HepG2 (cell line): Measurements from ENCODE around the gene NLGN2. TPM values are rescaled to one million over a fixed set of nuclear protein-coding genes. Genes with fewer than 3 reads are reported as not detected.

Source experiments
- ATAC-seq: fragments of 200-7000 bp; cut with Tn5 transposase; 3 replicates; pipeline ENCODE4 v1.9.1; 2020; ENCODE audit warnings: mild to moderate bottlenecking, moderate library complexity
- BruUV-seq: library from RNA; stranded (reverse); fragments of 400-500 nt; replicated peaks from 2 replicates; lab custom pipeline; 2021; lab: Mats Ljungman, UMichigan
- CTCF ChIA-PET: fragments of 300-600 bp; formaldehyde crosslinking; extraction: SDS; loops from one replicate; lab custom pipeline; 2021; ENCODE audit warnings: low total read pairs, inconsistent platforms, low intra/inter-chr PET ratio; lab: Yijun Ruan, JAX
- POLR2A ChIA-PET: fragments of 350-600 bp; sonication (Branson Sonifier 250); formaldehyde crosslinking; loops from one replicate; lab custom pipeline; 2020; ENCODE audit warnings: antibody characterized with exemption, inconsistent platforms; lab: Yijun Ruan, JAX
- DNase-seq: peaks from one replicate; pipeline ENCODE4 v3.0.0-alpha.2; 2015; ENCODE audit warnings: low spot score
- FAIRE-seq: peaks from 3 replicates; lab custom pipeline; 2011; peaks lifted over from hg19 to GRCh38; lab: Jason Lieb, UNC
- H2AFZ ChIP-seq: one replicate; pipeline ENCODE4 v1.6.1; 2011; ENCODE audit warnings: low read length, inconsistent platforms
- H3K27ac ChIP-seq: fragments of 300-600 bp; 3 replicates; pipeline ENCODE4 v1.8.0; 2011; ENCODE audit warnings: mixed run types, mild to moderate bottlenecking, mixed read lengths, low read length, inconsistent platforms; ENCODE audit not compliant: insufficient read depth; ENCODE audit errors: extremely low read length
- H3K27me3 ChIP-seq, 2 experiments: fragments of 200-600 bp in 1 of 2; 2 replicates in 1 of 2; 3 replicates in 1 of 2; pipeline versions ENCODE4 v1.6.0 to v1.8.0; 2011; ENCODE audit warnings: low read length in 2 of 2, mild to moderate bottlenecking in 2 of 2, moderate library complexity in 2 of 2, inconsistent platforms in 1 of 2; ENCODE audit not compliant: insufficient read depth in 2 of 2, control insufficient read depth in 1 of 2
- H3K36me3 ChIP-seq, 2 experiments: fragments of 200-600 bp in 1 of 2; replicated peaks in 1 of 2; 2 replicates in 1 of 2; 3 replicates in 1 of 2; pipeline versions ENCODE4 v1.5.1 to v1.8.0; 2011; ENCODE audit warnings: low read length in 2 of 2, inconsistent platforms in 1 of 2; ENCODE audit not compliant: insufficient read depth in 2 of 2, control insufficient read depth in 1 of 2
- H3K4me1 ChIP-seq: 2 replicates; pipeline ENCODE4 v1.5.1; 2012; ENCODE audit warnings: low read length, inconsistent platforms; ENCODE audit not compliant: insufficient read depth
- H3K4me2 ChIP-seq: 2 replicates; pipeline ENCODE4 v1.6.0; 2011; ENCODE audit warnings: low read depth, low read length, inconsistent platforms
- H3K4me3 ChIP-seq, 3 experiments: fragments of 200-600 bp in 1 of 3; sonication (generic), shearing (Covaris generic) in 1 of 3; replicated peaks in 1 of 3; 2 replicates each; pipeline ENCODE4 v1.5.1; 2011 to 2016; ENCODE audit warnings: low read length in 3 of 3, inconsistent platforms in 2 of 3, low read depth in 2 of 3, mild to moderate bottlenecking in 2 of 3, control low read depth in 1 of 3, mixed read lengths in 1 of 3; ENCODE audit not compliant: insufficient read depth in 1 of 3
- H3K79me2 ChIP-seq: one replicate; pipeline ENCODE4 v1.6.1; 2011; ENCODE audit warnings: low read length, inconsistent platforms; ENCODE audit not compliant: insufficient read depth
- H3K9ac ChIP-seq: 2 replicates; pipeline ENCODE4 v1.6.0; 2011; ENCODE audit warnings: mild to moderate bottlenecking, low read depth, low read length, inconsistent platforms; ENCODE audit not compliant: insufficient read depth
- H3K9me3 ChIP-seq: 2 replicates; pipeline ENCODE4 v1.5.1; 2012; ENCODE audit warnings: mild to moderate bottlenecking, low read length
- H4K20me1 ChIP-seq: 2 replicates; pipeline ENCODE4 v1.6.0; 2011; ENCODE audit warnings: inconsistent platforms, mild to moderate bottlenecking, low read length, moderate library complexity; ENCODE audit not compliant: insufficient read depth
- MAF1 ChIP-seq: sonication (generic); formaldehyde crosslinking; IDR thresholded peaks from 2 replicates; pipeline ENCODE4 v1.5.0; 2020; ENCODE audit warnings: missing genetic modification reagents, borderline replicate concordance
- NR2F1 ChIP-seq, 2 experiments: fragments of 450-650 bp in 1 of 2; formaldehyde crosslinking in 1 of 2; IDR thresholded peaks; 2 replicates each; pipeline versions ENCODE4 v1.5.0 to v1.6.1; 2016 to 2020; ENCODE audit warnings: mild to moderate bottlenecking in 1 of 2, missing compliant biosample characterization in 1 of 2, missing genetic modification reagents in 1 of 2, moderate library complexity in 1 of 2
- NR2F6 ChIP-seq, 2 experiments: IDR thresholded peaks; 2 replicates each; pipeline ENCODE4 v1.6.1; 2016; ENCODE audit warnings: antibody characterized with exemption in 1 of 2, mild to moderate bottlenecking in 1 of 2
- PHF5A ChIP-seq: IDR thresholded peaks from one replicate; pipeline ENCODE4 v1.6.1; 2018; ENCODE audit warnings: low read depth, missing genetic modification reagents; ENCODE audit not compliant: unreplicated experiment
- TCF7 ChIP-seq: sonication (generic); IDR thresholded peaks from 2 replicates; pipeline ENCODE4 v1.6.1; 2016; ENCODE audit warnings: antibody characterized with exemption, low read depth
- TOE1 ChIP-seq: sonication (generic); formaldehyde crosslinking; IDR thresholded peaks from 2 replicates; pipeline ENCODE4 v1.4.0; 2020; ENCODE audit warnings: mild to moderate bottlenecking, missing genetic modification reagents
- YY1 ChIP-seq: IDR thresholded peaks from 2 replicates; pipeline ENCODE4 v1.6.1; 2011; ENCODE audit warnings: low read length, low read depth, moderate library complexity, mild to moderate bottlenecking; ENCODE audit not compliant: insufficient read depth, insufficient replicate concordance
- ZFP37 ChIP-seq: sonication (generic); formaldehyde crosslinking; IDR thresholded peaks from 2 replicates; pipeline ENCODE4 v1.4.0; 2020; ENCODE audit warnings: missing genetic modification reagents, borderline replicate concordance
- ZNF160 ChIP-seq: sonication (generic); formaldehyde crosslinking; IDR thresholded peaks from 2 replicates; pipeline ENCODE4 v1.8.0; 2022; ENCODE audit warnings: mild to moderate bottlenecking, inconsistent platforms, missing genetic modification reagents
- ZNF44 ChIP-seq: sonication (generic); formaldehyde crosslinking; IDR thresholded peaks from 2 replicates; pipeline ENCODE4 v1.5.1; 2020; ENCODE audit warnings: mild to moderate bottlenecking, missing genetic modification reagents
- ZNF577 ChIP-seq: sonication (generic); formaldehyde crosslinking; IDR thresholded peaks from 2 replicates; pipeline ENCODE4 v1.4.0; 2020; ENCODE audit warnings: mild to moderate bottlenecking, low read depth, missing genetic modification reagents, borderline replicate concordance
- WGBS: methylation state at CpG from one replicate; pipeline ENCODE4 v1.1.6; 2017; ENCODE audit warnings: low lambda C conversion rate; 5-methylcytosine and 5-hydroxymethylcytosine counted together
- in situ Hi-C: cut with HindIII; loops from 2 replicates; pipeline ENCODE4 v1.10.0; 2017; ENCODE audit warnings: low pct_unique_long_range_greater_than_20kb; ENCODE audit not compliant: extremely low pct_ligation_motif_present
- intact Hi-C: fragments of 100-400 bp; cut with micrococcal nuclease; formaldehyde crosslinking; loops from one replicate; pipeline ENCODE4 v1.10.0; 2022; ENCODE audit not compliant: unreplicated experiment
- polyA plus RNA-seq, 8 experiments: library from polyadenylated mRNA; depleted of rRNA in 3 of 8; stranded (reverse) in 7 of 8; unstranded in 1 of 8; fragments of >200 nt; fragmentation: Illumina TruSeq in 4 of 8; extraction: Trizol in 4 of 8; gene quantifications; 2 replicates each; pipeline versions ENCODE4 v1.2.1 to v1.2.3, GENCODE V29; 2011 to 2016; ENCODE audit warnings: low read depth in 4 of 8, missing spikeins in 1 of 8, mixed read lengths in 1 of 8; ENCODE audit not compliant: insufficient read depth in 1 of 8
- total RNA-seq, 5 experiments: library from RNA; depleted of rRNA; stranded (reverse); fragments of >200 nt; fragmentation: Illumina TruSeq; extraction: Trizol; gene quantifications; 2 replicates each; pipeline ENCODE4 v1.2.3, GENCODE V29; 2016; ENCODE audit warnings: low read depth in 1 of 5
- TF ChIP-seq, protein P1 (sequence below): sonication (generic); formaldehyde crosslinking; IDR thresholded peaks from 2 replicates; pipeline ENCODE4 v1.4.0; 2020; ENCODE audit warnings: missing genetic modification reagents
- TF ChIP-seq, protein P2 (sequence below): sonication (generic); formaldehyde crosslinking; conservative IDR thresholded peaks from 2 replicates; pipeline ENCODE4 v1.8.0; 2022; ENCODE audit warnings: missing genetic modification reagents

The NLGN2 gene
- total and polyA plus RNA-seq, 2 of the 13 experiments (the other 11 are each of a cell fraction or from before 2014, with no cell fraction given) = 1.9 to 11.0 TPM

DNA sequence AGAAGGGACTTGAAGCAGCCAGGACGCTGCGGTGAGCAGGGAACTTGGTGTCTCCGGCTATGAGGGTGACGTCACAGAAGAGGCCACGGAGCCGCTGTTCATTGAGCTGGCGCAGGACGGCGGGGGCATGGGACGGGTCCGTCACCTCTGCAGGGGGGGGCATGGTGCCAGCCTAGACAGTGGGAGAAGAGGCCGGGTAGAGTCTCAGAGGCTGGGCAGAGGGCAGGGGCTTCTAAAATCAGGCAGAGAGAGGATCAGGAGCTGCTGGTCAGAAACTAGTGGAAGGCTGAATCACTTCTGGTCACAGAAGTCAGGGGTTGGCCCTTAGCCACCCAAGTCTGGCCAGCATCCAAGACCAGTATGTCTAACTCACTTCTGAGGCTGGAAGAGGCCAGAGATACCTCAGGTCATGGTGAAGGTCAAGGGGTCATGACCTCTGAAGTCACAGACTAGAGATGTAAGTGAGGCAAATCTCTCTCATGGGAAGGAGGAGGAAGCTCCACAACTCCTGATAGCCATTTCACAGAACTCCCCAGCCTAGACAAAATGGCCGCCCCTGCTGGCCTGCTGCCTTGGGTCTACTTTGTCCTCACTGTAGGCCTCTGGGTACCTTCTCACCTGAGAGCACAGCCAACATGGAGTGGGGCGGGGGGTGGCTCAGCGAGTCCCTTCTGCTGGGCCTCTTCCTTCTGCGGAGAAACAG lies 59.1 kb downstream of the NLGN2 start:
- ChIA-PET CTCF (no interaction called here), POLR2A (interaction anchor here (1.4 kb wide), 1 partner anchor 21 kb away, joined by 4 read pairs; no protein-coding TSS in a partner anchor)
- peaks cover 26% of the 10 kb centered on the region for H3K4me1 ChIP-seq
- H3K9me3 ChIP-seq = no peaks in the 10 kb centered on the region
- peaks cover 0 to 2% of the 10 kb centered on the region in 2 experiments; a peak in 3 of 5 replicates for H3K36me3 ChIP-seq
- no peak overlapping the region for H2AFZ ChIP-seq
- H3K79me2 ChIP-seq = peaks cover 12% of the 10 kb centered on the region
- no peaks in the 10 kb centered on the region for H3K27me3 ChIP-seq
- H3K9ac ChIP-seq = no peak overlapping the region
- no peak overlapping the region for H3K4me3 ChIP-seq
- in situ Hi-C loops = no loop called here
- H3K27ac ChIP-seq = no peak overlapping the region
- ATAC-seq (no peak), DNase-seq (no peak), FAIRE-seq (no peak)
- no peak overlapping the region for H3K4me2 ChIP-seq
- H4K20me1 ChIP-seq = peaks cover 8% of the 10 kb centered on the region; the same call in 1 of the 2 replicates
- TF ChIP-seq NR2F6 (IDR thresholded peaks at IDR 0.05) = peak; percentile 66; the same call in 1 of the 2 replicates
- TF ChIP-seq NR2F6 (CRISPR knock-in tag; IDR thresholded peaks at IDR 0.05) = peak; percentile 50; the same call in 1 of the 2 replicates
- TF ChIP-seq NR2F1 (CRISPR knock-in tag; IDR thresholded peaks at IDR 0.05) = 0 out of 4 replicates have a peak, but pooled peaks of 1 of the 2 experiments have one; percentile 23
- TF ChIP-seq ZNF160 (CRISPR knock-in tag) = no peak
- TF ChIP-seq YY1 = peak; percentile 65
- BruUV-seq = no TSS peak
- intact Hi-C loops = no loop called here
- WGBS = 97% methylated on average over 16 of the region's 16 CpGs

DNA sequence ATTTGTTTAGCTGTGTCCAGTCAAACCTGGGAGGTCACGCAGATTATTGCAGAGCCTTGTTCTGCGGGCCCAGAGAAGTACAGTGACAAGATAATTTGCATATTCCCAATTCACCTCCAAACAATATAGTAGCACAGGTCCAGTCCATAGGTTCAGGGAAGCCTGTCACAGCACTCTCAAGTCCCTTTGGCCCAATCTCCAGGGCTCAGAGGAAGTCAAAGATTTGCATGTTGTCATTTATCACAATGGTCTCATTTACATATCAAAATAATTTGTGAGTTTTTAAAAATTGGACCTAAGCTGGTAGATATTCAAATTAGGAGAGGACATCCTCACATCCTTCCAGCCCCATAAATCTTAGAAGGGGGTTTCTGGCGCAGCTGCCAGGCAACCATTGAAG lies 59.9 kb downstream of the NLGN2 start:
- DNase-seq (no peak), FAIRE-seq (no peak), ATAC-seq (no peak)
- Histone ChIP-seq H3K9ac (no peak overlapping the region), H2AFZ (no peak overlapping the region), H3K4me3 (no peak overlapping the region), H3K4me2 (no peak overlapping the region), H3K36me3 (peaks cover 0 to 2% of the 10 kb centered on the region in 2 experiments; a peak in 3 of 5 replicates), H3K79me2 (peaks cover 14% of the 10 kb centered on the region), H3K9me3 (no peaks in the 10 kb centered on the region), H3K27me3 (no peaks in the 10 kb centered on the region), H3K4me1 (peaks cover 26% of the 10 kb centered on the region), H3K27ac (no peak overlapping the region), H4K20me1 (peaks cover 8% of the 10 kb centered on the region; the same call in 1 of the 2 replicates)
- BruUV-seq = no TSS peak
- 95% methylated on average over 3 of the region's 3 CpGs for WGBS
- intact Hi-C loops (no loop called here), in situ Hi-C loops (no loop called here)
- CTCF ChIA-PET = no interaction called here
- POLR2A ChIA-PET = interaction anchor here (1.4 kb wide), 1 partner anchor 22 kb away, joined by 4 read pairs; no protein-coding TSS in a partner anchor
- TF ChIP-seq TOE1 (CRISPR knock-in tag) (no peak), MAF1 (CRISPR knock-in tag) (no peak), PHF5A (no peak), ZNF44 (CRISPR knock-in tag) (no peak), ZNF577 (CRISPR knock-in tag) (no peak), TCF7 (no peak), ZFP37 (CRISPR knock-in tag) (no peak)
- TF ChIP-seq, protein P1, sequence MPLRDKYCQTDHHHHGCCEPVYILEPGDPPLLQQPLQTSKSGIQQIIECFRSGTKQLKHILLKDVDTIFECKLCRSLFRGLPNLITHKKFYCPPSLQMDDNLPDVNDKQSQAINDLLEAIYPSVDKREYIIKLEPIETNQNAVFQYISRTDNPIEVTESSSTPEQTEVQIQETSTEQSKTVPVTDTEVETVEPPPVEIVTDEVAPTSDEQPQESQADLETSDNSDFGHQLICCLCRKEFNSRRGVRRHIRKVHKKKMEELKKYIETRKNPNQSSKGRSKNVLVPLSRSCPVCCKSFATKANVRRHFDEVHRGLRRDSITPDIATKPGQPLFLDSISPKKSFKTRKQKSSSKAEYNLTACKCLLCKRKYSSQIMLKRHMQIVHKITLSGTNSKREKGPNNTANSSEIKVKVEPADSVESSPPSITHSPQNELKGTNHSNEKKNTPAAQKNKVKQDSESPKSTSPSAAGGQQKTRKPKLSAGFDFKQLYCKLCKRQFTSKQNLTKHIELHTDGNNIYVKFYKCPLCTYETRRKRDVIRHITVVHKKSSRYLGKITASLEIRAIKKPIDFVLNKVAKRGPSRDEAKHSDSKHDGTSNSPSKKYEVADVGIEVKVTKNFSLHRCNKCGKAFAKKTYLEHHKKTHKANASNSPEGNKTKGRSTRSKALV = no peak
- TF ChIP-seq, protein P2, sequence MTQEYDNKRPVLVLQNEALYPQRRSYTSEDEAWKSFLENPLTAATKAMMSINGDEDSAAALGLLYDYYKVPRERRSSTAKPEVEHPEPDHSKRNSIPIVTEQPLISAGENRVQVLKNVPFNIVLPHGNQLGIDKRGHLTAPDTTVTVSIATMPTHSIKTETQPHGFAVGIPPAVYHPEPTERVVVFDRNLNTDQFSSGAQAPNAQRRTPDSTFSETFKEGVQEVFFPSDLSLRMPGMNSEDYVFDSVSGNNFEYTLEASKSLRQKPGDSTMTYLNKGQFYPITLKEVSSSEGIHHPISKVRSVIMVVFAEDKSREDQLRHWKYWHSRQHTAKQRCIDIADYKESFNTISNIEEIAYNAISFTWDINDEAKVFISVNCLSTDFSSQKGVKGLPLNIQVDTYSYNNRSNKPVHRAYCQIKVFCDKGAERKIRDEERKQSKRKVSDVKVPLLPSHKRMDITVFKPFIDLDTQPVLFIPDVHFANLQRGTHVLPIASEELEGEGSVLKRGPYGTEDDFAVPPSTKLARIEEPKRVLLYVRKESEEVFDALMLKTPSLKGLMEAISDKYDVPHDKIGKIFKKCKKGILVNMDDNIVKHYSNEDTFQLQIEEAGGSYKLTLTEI = no peak
